ENCODE data around the gene PTRH2.
"Not testable (repeated sequence)": the region's sequence is repeated elsewhere in the genome, so short reads cannot be mapped to it uniquely, and the experiment has no call there.

The PTRH2 gene

GRCh38 chr17:59707149-59707970, at the start of gene PTRH2, which contains the start of gene VMP1:
TSS of gene PTRH2 (minus strand) at chr17:59707430. CDS start at chr17:59697978, 9,452 bp downstream.
TSS of gene VMP1 (plus strand) at chr17:59707654. CDS start at chr17:59731447, 23,793 bp downstream.
- DNase-seq, result peak; percentile 100

GRCh38 chr17:59756236-59756818, 49.1 kb upstream of the PTRH2 start:
- no peak for DNase-seq

DNA sequence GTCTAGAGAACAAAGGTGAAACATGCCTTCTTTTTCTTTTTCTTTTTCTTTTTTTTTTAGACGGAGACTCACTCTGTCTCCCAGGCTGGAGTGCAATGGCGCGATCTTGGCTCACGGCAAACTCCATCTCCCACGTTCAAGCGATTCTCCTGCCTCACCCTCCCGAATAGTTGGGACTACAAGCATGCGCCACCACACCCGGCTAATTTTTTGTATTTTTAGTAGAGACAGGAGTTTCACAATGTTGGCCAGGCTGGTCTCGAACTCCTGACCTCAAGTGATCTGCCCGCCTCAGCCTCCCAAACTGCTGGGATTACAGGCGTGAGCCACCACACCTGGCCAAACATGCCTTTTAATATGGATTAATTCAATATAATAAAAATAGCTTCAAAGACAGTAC, 47.8 kb upstream of the PTRH2 start:
- DNase-seq, result not testable (repeated sequence)

DNA sequence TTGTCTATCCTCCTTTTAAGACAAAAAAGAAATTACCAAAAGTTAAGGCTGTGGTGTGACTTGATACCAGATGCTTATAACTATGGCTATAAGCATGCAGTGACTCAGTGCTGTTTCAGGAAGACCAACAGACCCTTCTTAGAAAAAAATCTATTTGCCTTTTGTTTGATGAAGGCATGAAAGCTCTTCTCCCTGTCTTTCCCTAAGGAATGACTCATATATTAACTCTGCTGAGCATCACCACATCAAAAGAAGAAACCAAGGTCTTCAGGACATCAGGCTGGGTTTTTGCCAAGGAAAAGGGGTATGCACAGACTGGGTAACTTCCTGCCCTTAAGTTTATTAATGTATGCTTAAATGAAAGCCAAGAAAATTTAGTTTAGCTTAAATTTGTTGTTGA, 47.3 kb upstream of the PTRH2 start:
- DNase-seq, result no peak

GRCh38 chr17:59753522-59754467, 46.6 kb upstream of the PTRH2 start:
- peak; percentile 87 to 90 for DNase-seq

DNA sequence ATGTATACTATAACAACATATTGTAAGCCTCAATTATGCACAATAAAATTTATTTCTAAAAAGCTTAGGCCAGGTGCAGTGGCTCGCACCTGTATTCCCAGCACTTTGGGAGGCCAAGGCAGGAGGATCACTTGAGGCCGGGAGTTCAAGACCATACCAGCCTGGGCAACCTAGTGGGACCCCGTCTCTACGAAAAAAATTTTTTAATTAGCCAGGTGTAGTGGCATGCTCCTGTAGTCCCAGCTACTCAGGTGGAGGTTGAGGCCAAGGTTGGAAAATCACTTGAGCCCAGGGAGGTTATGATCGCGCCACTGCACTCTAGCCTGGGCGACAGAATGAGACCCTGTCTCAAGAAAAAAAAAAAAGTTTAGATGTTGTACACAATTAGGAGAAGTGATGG, 45.7 kb upstream of the PTRH2 start:
- no peak for DNase-seq

DNA sequence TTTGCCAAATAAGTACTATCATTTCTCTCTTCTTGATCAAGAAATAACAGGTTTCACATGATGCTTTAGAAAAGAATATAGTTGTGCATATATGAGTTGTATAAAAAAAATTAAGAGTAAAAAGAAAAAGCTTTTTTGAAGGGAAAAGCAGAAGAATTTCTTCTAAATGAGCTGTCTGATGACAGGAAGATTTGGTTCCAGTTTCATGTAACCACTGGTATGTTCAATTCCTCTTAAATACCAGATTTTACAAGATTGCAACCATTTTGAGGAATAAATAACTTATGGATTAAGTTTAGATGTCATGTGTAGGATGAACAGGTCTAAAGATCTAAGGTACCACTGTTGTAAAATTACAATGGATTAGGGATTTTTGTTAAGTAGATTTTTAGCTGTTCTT, 45.2 kb upstream of the PTRH2 start:
- no peak for DNase-seq

DNA sequence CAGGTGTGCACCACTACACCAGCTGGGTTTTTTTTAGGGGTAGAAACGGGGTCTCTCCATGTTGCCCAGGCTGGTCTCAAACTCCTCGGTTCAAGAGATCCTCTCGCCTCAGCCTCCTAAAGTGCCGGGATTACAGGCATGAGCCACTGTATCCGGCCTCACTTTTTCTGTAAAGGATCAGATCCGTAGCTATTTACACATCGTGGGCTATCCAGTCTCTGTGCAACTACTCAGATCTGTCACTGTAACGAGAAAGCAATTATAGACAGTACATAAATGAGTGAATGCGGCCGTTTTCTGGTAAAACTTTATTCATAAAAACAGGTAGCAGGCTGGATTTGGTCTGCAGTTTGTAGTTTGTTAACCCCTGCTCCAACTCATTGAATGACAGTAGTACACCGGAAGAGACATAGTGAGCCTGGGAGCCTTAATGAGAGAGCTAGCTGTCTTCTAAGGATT, 44.8 kb upstream of the PTRH2 start:
- no peak for DNase-seq

- no peak for DNase-seq
Measured at GRCh38 chr17:59748591-59748990, 41.4 kb upstream of the PTRH2 start.

DNA sequence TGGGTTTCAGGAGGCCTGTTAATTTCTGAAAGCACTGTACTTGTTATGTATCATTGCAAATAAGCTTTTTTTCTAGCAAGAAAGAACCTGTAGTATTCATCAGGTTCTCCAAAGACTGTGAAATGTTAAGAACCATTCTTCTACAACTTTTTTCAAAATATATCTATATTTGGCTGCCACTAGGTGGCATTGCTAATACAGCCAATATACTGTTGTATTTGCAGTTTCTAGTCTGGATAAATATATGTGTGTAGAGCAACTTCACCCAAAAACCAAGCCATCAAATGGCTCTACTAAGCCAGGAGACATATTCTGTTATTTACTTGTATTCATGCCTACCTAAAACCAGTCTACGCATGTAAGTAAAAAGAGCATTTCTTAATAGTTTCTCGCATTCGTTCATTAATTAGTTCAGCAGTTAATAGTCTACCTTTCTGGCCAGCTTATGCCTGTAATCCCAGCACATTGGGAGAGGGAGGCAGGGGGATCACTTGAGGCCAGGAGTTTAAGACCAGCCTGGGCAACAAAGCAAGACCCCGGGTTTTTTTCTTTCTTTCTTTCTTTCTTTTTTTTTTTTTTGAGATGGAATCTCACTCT, 39.7 kb upstream of the PTRH2 start:
- DNase-seq, result peak; percentile 34 to 56

GRCh38 chr17:59745040-59745439, 37.8 kb upstream of the PTRH2 start:
- no peak for DNase-seq

GRCh38 chr17:59743842-59744241, 36.6 kb upstream of the PTRH2 start:
- no peak for DNase-seq

DNA sequence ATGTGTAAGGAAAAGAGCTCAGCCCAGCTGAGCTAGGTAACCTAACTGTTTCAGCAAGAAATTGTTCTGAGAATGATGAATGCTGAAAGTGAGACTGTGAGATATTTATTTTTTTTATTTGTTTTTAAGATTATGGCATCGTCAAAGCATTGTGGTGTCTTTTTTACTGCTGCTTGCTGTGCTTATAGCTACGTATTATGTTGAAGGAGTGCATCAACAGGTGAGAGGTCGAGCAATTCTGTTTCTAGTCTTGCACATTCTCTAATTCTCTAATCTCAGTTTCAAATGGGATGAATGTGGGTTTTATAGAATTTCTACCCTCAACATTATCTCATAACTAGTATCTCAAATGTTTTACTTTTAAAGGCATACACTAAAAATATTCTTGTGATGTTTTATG, 30.1 kb upstream of the PTRH2 start:
- DNase-seq, result no peak

DNA sequence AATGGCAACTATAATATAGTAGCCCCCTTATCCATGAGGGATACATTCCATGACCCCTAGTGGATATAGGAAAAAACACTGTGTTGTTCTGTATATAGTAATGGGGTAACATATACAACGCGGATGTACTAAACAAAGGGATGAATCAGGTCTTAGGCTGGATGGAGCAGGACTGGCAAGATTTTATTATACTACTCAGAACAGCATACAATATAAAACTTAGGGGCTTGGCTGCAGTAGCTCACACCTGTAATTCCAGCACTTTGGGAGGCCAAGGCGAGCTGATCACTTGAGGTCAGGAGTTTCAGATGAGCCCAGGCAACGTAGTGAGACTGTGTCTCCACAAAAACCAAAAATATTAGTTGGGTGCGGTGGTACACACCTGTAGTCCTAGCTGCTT, 27.0 kb upstream of the PTRH2 start:
- no peak for DNase-seq

GRCh38 chr17:59733697-59734096, 26.5 kb upstream of the PTRH2 start:
- no peak for DNase-seq

DNA sequence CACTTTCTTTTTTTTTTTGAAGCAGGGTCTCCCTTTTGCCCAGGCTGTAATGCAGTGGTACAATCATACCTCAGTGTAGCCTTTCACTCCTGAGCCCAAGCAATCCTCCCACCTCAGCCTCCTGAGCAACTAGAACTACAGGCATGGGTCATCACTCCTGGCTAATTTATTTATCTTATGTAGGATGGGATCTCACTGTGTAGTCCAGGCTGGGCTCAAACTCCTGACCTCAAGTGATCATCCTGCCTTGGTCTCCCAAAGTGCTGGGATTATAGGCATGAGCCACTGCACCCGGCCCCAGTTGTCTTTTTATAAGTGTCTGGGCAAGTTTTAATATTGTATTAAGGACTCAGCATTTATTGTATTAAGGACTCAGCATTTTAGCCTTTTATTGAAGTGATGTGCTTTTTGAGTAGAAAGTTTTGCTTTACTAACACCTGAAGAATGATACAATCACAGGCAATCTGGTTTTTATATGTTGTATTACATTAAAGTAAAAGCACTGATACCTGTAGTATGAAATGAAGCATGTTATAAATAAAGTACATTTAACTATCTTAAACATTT, 23.1 kb upstream of the PTRH2 start:
- no peak for DNase-seq

- DNase-seq, result no peak
Measured at GRCh38 chr17:59727817-59728533, 20.7 kb upstream of the PTRH2 start.

DNA sequence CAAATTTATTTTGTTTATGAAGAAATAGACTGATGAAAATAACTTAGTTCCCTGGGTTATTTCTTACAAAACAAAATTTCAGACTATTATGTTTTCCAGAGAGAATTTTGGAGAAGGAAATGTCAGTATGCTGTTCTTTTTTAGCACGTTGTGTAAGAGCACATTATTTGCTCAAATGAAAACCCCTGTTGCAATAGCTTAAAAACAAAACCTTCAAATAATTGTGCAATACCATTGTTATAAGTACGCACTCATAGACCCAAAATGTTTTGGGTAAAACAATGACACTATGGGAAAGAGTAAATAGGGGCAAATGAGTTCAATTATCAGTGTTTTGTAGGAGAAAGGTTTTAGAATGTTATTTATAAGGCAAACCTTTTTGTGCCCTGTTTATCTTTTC, 18.5 kb upstream of the PTRH2 start:
- peak in 1 of 2 experiments; percentile 18 for DNase-seq

- DNase-seq, result no peak
Measured at GRCh38 chr17:59723607-59724006, 16.4 kb upstream of the PTRH2 start.

GRCh38 chr17:59723041-59723440, 15.8 kb upstream of the PTRH2 start:
- no peak for DNase-seq

- DNase-seq, result no peak
Measured at GRCh38 chr17:59722623-59723022, 15.4 kb upstream of the PTRH2 start.

- no peak for DNase-seq
Measured at GRCh38 chr17:59719526-59719925, 12.3 kb upstream of the PTRH2 start.

Data from NCI-H2081 (cell line).